UCSD-AML1 (cell line): ENCODE data around the gene SIRT7.

Experiments used
- DNase-seq: peaks from one replicate; lab custom pipeline; 2025; ENCODE audit not compliant: unreplicated experiment; lab: John Stamatoyannopoulos, UW

The SIRT7 gene

DNA sequence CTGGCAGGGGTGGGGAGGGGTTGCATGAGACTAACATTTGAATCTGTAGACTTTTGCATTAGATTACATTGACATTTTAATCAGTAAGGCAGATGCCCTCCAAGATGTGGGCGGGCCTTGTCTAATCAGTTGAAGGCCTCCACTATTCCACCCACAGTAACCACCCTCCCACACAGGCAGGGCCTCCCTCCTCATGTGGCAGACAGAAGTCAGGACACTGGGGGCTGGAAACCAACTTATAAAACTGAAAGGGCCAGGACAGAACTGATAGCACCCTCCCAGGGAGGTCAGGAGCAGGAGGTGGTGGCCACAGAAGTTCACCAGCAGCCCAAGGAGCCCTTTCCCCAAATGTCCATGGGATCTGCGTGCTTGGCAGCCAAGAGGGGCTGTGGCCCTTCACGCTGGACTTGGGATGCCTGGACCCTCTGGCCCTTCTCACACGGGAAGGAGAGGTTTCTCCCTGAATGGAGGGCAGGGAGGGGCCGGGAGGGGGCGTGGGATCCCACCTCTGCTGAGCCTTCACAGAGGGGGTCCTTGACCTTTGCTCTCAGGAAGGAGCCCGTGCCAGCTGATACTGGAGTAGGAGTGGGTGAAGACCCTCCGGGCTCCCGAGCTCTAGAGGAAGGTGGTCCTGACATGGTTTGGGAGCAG is 14.5 kb upstream of the SIRT7 start:
- DNase-seq, result no peak

DNA sequence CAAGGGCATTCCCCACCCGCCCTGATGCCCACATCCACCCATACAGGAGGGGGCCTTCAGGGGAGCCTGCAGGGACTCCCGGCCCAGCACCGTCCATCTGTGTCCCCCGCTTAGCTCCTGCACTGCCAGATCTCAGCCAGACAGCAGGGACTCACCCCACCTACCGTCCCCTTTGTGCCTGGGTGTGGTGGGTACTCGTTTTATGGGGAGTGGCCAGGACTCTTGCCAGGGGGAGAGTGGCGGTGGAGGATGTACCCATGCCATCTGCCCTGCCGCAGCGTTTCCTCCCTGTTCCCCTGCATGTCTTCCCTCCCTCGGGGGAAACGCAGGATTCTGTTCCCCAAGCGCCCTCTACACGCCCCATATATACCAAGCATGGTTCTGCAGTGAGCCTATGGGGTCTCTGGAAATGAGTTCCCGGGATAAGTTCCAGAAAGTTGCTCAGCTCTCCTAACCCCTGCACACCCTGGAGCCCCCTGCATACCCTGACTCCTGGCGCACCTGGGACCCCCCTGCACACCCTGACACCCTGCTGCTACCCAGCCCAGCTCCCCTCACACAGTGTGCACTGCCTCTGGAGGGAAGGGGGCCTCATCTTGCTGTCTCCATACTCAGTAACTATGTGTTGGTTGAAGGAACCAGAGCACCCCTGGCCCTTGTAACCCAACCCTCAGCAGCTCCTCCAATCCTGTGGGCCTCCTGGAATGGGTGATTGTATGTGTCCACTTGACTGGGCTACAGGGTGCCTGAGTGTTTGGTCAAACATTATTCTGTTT is 13.8 kb upstream of the SIRT7 start:
- no peak for DNase-seq

DNA sequence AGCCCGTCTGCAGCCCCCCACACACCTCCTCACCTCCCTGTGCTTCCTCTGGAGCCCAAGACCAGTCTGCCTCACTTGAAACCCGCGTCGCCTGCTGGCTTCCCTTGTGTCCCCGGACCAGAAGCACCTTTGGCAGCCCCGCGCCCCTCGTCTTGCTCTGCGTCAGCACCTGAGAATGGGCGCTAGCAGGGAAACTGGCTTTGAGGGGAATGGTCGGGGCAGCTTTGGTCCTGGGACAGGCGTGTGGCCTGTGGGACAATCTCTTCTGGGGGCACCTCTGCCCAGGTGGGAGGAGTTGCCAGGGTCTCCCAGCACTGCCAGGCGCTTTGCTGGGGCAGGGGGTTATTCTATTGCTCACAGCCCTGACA is 13.2 kb upstream of the SIRT7 start:
- no peak for DNase-seq

DNA sequence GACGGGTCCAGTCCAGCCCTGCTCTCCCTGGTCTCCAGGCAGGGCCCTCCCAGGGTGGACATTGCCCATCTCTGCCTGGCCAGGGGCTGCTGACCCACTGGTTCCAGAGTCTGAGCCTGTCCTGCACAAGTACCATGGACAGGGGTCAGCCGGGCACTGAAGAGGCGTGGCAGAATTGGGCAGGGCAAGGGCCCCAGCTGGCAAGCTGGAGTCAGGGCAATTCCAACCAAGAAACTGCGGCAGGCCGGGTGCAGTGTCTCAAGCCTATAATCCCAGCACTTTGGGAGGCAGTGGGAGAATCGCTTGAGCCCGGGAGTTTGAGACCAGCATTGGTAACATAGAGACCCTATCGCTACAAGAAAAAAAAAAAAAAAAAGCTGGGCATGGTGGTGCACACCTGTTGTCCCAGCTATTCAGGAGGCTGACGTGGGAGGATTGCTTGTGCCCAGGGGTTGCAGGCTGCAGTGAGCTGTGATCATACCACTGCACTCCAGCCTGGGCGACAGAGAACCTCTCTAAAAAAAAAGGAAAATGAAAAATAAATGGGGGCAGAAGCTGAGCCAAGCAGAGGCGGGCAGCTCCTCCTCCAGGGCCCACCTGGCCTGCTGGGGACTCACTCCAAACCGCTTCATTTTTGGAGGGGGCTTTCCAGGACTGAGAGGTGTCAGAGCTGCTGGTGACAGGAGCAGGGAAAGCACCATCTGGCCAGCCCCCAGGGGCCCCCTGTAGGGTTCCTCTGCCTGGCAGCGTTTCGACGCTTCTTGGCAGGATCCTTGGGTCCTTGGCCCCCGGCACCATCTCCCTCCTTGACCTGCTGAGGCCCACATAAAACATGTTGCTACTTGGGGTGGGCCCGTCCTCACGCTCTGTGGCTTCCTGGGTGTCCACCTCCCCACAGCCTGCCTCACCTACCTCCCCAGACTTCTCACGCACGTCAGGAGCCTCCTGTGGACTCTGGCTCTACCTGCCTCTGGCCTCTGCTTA is 12.5 kb upstream of the SIRT7 start:
- no peak for DNase-seq

DNA sequence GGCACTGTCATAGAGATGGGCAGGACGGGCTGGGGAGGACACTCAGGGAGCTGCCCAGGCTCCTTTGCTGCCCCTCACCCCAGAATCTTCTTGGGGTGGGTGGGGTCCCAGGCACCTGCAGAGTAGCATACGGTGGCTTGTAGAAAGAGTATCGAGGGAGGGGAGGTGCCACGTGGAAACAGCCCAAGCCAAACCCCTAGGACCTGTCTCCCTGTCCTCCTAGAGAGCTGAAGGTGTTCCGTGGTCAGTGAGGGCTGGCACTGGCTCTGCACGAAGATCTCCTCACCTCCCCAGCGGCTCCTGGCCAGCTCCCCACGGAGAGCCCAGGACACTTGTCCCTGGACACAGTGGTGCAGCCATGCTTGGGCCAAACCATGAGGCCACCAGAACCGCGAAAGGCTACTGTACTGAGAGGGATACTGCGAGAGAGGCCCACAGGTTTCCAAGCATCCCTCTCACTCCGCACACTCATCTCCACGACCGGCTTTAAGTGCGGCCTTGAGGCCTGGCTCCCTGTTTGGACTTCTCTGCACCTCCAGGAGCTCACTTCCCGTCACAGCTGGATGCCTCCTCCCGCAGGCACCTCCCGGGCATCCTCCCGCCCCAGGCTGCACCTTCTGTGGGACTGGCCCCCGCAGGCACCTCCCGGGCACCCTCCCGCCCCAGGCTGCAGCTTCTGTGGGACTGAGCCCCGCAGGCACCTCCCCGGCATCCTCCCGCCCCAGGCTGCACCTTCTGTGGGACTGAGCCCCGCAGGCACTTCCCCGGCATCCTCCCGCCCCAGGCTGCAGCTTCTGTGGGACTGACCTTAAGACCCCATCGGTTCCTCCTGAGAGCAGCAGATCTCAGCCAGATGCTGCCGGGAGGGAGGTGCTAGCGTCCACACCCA is 11.5 kb upstream of the SIRT7 start:
- no peak for DNase-seq

DNA sequence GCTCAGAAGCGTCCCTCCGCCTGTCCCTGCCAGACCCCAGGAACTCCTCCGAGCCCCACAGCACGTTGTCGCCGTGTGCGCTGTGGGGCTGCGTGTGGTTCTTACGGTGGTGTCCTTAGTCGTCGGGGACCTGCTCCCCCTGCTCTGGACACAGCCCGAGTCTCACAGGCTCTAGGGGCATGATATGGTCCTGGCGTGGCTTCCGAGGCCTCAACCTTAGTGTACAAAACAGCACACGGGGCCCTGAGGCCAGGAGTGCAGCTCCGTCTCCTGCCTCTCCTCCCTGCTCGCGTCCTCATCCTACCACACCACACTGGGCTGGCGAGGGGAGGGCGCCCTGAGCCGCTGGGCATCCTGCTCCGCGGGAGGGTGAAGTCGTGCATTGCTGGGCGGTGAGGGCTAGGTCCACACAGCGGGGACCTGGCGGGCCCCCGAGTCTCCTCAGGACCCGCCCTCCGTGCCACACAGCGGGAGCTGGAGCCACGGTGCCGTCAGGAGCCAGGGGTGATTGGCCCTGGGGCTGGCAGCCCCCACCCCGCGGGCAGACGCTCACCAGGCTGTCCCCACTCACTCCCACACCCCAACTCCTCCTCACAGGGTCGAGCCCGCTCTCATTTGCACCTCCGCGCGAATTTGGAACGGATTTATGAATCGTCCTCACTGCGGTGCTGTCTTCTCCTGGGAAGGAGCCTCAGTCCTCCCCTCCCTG is 10.7 kb upstream of the SIRT7 start:
- DNase-seq, result no peak

DNA sequence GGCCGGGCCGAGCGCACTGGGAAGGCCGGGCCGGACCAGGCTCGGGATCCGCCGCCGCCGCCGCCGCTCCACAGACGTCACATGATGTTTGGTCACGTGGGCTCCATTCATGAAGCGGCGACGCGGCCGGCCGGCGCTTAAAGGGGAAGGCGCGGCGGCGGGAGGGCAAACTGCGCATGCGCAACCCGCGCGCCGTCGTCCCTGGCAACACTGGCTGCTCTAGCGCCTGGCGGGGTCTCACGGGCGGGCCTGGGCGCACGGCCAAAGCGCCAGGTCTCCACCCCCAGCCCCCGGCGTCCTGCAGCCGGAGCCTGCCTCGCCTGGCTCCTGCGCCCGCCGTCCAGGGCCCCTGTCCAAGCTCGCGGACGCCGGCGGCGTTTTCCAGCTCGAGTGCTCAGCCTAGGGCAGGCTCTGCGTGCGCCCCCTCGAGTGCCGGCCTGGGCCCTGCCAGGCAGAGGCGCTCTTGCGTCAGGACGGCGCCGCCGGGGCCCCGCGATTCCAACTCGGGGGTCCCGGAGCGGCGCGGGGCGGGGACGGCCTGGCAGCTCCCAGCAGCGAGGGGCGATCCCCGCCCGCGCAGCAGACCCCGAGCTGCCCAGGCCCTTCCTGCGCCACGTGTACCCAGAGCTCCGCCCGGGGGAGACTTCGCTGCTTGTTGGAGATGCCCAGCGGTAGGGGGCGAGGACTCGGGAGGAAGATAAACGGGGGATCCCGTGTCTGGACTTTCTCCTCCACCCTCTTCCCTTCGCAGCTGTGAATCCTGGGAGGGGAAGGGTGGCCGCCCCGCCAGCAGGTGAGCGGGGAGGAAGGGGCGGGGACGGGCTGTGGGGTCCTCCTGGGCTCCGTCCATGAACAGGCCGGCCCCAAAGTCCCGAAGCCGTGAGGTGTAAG is 9.9 kb upstream of the SIRT7 start, which contains the start of gene MAFG:
Gene MAFG, minus strand, starts transcription at position 83 of the 891 bp plus-strand sequence. CDS start 4,550 bp downstream, outside the sequence.
- peak; percentile 94 for DNase-seq

DNA sequence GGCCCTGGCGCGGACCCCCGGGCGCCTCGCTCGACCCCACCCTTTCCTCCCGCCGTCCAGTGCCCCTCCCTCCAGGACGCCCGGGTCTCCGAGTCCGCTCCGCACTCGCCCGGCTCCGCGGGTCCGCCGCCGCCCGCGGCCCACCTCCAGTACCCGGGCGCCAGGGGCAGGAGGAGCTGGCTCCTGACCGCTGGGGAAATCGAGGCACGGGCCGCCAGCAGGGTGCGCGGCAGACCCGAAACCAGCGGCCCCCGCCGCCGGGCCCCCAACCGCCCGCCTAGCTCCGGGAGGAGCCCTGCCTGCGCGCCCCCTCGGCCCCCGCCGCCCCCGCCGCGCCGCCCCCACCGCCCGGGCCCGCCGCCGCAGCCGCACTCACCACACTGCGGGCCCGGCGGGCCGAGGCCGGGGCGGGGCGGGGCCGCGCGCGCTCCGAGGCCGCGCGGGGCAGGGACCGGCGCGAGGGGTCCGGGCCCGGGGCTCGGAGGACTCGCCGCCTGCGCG is 9.2 kb upstream of the SIRT7 start:
- DNase-seq, result no peak

DNA sequence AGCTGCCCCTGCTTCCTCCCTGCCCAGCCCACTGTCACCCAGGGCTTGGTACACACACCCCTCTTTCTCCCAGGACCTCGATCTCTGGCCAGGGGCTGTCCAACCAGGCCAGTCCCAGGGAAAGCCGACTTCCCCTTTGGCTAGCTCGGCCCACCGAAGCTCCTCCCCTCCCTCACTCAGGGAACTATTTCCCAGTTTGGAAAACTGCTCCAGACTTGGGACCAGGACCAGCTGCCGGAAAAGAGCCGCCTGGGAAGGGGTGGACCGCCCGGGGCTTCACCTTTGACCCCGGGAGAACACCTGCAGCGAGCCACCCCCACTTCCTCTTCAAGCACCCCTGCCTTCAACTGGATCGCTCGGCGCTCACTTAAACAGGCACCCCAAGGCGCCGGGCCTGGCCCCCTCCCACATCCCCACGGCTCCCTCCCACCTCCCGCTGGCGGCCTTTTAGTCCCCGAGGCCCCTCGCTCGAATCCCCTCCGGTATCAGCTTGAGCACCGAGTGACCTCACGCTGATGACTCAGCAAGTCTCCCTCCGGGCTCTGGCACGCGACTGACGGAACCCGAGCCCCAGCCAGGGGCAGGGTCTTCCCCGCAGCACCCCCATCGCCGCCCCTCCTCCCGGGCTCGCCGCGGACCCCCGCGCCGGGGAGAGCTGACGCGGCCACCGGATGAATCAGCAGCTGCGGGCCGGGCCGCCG is 8.6 kb upstream of the SIRT7 start:
- peak; percentile 80 for DNase-seq

DNA sequence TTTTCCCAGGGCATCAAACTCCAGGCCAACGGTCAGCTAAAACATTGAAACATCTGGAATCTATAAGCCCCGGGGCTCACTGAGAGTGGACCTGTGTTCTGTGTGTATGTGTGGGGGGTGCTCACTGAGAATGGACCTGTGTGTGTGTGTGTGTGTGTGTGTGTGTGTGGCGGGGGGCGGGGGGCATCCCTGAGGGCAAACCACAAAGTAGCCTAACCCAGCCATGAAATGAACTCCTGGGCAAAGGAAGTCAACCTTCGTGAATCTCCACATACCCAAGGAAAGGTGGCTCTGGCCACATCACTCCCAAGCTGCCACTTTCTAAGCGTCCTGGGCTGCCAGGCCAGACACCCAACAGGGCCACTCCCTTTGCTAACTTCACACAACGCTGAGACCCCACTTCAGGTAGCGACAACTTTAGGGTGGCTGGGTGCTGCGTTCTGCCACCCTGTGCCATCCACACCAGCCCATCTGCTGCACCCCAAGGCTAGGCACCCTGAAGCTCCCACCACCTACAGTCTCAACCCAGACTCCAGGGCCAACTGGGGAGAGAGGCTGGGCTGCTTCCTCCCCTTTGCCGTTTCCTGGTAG is 8.0 kb upstream of the SIRT7 start:
- DNase-seq, result no peak

DNA sequence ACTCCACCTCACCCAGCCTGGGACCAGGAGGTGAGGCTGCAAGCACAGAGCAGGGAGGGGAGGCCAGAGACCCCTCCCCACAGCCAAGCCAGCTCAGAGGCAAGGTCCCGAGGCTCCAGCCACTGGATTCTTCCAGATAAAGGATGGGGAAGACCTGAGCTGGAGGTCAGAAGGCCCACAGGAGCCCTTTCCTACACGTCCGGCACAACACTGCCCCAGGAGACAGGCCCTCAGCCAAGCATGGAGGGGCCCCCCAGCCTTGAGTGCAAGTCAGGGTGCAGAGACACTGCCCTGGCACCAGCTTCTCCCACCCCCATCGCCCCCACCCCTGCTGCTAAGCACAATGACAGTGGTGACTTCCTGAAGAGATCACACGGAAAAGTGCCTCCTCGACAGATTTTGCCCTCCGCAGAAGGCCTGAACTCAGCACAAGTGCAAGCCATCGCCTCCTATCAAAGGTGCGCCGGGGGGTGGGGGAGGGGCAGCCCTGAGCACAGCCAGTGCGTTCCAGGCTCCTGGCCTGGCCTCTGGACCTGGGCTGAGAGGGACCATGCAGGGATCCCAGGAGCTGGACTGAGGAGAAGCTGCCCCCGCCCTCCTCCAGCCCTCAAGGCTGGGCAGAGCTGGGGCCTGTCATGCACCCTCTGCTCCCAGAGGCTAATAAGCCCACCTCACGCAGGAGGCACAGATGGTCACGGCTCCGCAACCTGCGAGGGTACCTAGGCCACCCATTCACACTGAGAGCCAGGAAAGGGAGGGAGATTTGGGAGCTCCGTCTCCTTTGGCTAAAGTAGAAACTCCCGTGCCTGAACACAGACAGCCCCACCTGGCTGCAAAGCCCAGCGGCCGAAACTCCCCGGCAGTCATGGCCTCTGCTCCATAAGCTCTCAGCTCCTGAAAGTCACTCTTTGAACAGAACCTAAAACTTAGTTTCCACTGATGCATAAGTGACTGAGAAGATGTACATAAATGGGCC is 6.9 kb upstream of the SIRT7 start:
- DNase-seq, result no peak

DNA sequence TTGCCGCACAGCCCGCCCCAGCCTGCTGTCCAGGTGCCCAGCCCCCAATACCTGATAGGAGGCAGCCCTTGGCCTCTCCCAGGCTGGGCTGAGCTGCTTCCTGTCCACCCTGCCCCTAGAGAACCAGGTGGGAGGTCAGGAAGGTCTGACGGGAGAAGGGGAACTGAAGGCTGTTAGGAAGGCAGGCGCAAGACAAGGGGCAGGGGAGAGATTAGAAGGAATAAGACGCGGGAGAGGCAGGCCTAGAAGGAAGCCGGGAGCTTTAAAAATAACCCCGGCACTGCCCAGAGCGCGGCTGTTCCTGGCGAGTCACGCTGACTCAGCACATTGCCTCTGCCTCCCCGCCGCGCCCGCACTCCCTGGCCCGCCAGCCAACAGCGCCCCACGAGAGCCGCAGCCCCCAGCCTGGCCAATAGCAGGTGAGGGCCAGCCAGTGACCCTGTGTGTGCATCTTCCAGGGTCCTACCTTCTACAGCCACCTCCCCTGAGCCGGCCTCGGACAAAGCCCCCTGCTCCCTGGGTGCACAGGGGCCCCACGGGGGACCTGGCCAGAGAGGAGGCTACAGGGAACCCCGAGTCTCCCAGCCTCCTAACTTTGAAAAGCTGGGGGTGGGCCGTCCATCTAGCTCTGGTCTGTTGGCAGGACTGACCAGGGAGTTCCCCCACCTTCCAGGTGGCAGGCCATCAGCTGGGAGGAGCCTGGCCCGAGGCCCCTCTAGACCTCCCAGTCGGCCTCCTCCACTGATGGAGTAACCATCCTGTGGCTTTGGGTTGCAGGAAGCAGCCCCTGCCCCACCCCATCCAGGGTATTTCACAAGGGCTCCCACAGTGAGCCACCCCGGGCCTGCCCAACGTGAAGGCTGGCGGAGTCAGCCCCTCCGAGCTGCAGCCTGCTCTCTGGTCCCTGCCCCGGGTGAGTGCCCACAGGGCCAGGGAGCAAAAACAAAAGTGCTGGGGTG is 5.6 kb upstream of the SIRT7 start:
- DNase-seq, result peak; percentile 86

DNA sequence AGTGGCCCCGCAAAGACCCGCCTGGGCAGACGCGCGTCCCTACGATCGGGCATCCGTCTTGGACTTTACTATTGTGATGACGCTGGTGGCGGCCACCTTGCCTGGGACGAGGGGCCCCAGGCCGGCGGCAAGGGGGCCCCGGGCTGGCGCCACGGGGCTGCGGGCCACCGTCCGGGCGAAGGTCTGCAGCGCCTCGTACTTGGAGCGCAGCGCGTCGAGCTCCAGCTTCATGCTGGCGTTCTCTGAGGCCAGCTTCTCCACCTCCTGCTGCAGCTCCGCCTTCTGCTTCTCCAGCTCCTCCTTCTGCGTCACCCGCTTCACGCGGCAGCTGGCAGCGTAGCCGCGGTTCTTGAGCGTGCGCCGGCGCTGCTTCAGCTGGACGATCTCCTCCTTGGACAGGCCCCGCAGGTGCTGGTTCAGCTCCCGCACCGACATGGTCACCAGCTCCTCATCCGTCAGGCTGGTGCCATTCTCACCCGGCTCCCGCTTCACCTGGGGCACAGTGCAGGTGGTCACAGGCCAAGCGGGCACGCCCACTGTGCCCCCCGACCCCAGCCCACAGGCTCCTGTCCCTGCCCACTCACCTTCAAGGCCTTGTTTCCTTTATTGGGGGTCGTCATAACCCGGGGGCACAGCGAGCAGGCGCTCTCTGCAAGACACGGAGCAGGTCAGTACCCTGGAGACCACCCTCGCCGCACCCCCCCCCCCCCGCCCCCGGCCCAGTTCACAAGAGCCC is 4.8 kb upstream of the SIRT7 start:
- no peak for DNase-seq

DNA sequence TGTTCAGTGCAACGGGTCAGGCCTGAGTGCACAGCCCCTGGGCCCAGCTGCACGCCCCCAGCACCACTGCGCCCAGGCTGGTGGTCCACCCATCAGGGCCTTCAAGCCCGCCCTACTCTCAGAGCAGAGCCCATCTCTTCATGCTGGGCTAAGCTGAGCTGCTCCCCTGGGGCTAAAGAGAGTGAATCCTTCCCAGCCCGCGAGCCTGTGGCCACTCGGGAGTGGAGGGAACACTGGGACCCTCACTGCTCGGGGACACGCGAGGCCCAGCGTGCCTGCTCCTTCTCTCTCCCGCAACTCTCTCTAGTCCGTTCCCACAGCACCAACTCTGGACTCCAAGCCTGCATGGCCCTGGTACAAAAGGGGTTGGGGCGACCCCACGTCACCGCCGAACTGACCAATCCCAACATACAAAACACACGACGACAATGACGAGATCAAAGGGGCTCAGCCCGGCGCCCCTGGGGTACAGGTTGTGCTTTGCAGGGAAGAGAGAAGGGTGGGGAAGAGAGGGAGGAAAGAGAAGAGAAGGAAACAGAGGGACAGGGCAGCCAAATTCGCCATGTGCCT is 4.1 kb upstream of the SIRT7 start:
- DNase-seq, result no peak

DNA sequence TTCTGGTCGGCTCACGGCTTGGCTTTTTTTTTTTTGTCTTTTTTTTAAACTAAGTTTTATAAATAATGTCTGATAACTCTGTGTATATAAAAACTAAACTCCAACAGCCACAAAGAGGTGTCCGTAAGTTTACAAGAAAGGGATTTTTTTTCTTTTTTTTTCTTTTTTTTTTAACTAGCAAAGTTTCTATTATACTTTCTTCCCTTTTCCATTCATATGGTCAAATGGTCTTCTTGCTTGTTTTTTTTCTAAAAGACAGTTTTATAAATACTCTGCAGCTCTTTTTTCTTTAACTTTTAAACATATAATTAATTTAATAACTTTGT is 3.5 kb upstream of the SIRT7 start:
- DNase-seq, result no peak
